ENCODE results near the gene ROCK2. TPM values are rescaled to one million over a fixed set of nuclear protein-coding genes. Genes with fewer than 3 reads are reported as not detected.

ROCK2 gene
- total and polyA plus RNA-seq, 7 donors = 15.2 to 74.8 (median 43.5) TPM

DNA sequence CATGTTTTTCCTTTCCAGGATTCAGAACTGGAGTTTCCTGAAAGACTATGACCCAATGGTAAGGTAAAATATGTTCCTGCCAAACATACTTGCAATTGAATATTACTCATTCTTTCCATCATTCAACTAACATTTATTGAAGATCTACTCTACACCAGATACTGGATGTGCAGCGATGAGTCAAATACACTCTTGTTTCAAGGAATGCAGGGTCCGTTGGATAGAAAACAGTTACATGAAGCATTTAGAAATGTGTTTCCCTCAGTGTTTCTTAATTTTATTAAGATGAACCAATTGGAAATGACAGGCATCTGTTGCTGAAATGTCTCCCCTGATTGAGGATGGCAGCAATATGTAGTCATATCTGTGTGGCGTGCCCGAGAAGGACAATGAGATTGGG is 203.9 kb downstream of the ROCK2 start:
- DNase-seq = no peak
- TF ChIP-seq EP300 (IDR thresholded peaks at IDR 0.05) = no peak
- TF ChIP-seq POLR2AphosphoS5 (IDR thresholded peaks at IDR 0.05) = no peak
- no peak for TF ChIP-seq POLR2A (IDR thresholded peaks at IDR 0.05)
- TF ChIP-seq, protein P1, sequence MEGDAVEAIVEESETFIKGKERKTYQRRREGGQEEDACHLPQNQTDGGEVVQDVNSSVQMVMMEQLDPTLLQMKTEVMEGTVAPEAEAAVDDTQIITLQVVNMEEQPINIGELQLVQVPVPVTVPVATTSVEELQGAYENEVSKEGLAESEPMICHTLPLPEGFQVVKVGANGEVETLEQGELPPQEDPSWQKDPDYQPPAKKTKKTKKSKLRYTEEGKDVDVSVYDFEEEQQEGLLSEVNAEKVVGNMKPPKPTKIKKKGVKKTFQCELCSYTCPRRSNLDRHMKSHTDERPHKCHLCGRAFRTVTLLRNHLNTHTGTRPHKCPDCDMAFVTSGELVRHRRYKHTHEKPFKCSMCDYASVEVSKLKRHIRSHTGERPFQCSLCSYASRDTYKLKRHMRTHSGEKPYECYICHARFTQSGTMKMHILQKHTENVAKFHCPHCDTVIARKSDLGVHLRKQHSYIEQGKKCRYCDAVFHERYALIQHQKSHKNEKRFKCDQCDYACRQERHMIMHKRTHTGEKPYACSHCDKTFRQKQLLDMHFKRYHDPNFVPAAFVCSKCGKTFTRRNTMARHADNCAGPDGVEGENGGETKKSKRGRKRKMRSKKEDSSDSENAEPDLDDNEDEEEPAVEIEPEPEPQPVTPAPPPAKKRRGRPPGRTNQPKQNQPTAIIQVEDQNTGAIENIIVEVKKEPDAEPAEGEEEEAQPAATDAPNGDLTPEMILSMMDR (IDR thresholded peaks at IDR 0.05) = no peak
- H3K27ac ChIP-seq = no peak overlapping the region
- 89 to 90% methylated on average over 4 of the region's 4 CpGs for WGBS, 2 donors
- no peaks in the 10 kb centered on the region for H3K4me1 ChIP-seq
- no peaks in the 10 kb centered on the region for H3K36me3 ChIP-seq
- peaks cover 0 to 3% (median 0%) of the 10 kb centered on the region in 3 donors for H3K27me3 ChIP-seq
- intact Hi-C loops (cut with DNase I) = no loop called here
- no peak overlapping the region for H3K4me3 ChIP-seq
- peaks cover 0 to 3% (median 0%) of the 10 kb centered on the region in 4 donors for H3K9me3 ChIP-seq

DNA sequence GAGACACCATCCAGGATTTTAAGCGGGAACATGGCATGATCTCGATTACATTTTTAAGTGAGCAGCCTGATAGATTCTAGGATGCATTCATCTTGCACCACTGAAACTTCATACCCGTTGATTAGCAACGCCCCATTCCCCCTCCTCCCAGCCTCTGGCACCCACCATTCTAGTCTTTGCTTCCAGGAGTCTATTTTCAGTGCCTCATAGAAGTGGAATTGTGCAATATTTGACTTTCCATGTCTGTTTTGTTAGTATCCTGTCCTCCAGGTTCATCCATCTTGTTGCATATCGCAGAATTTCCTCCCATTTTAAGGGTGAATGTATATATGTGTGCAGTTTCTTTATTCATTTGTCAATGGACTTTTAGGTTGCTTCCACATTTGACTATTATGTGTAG is 210.1 kb downstream of the ROCK2 start:
- intact Hi-C loops (cut with DNase I) = loop anchor here (5.0 kb wide), 3 partner anchors 58 to 448 kb away; partner anchors contain the start of gene ROCK2
- no peaks in the 10 kb centered on the region for H3K9me3 ChIP-seq
- no peak overlapping the region for H3K27ac ChIP-seq
- 88 to 92% methylated on average over 5 of the region's 5 CpGs for WGBS, 2 donors
- no peaks in the 10 kb centered on the region for H3K36me3 ChIP-seq
- no peak overlapping the region for H3K4me3 ChIP-seq
- H3K4me1 ChIP-seq = peaks cover 0 to 26% (median 22%) of the 10 kb centered on the region in 4 donors
- peak; percentile 14 for DNase-seq
- H3K27me3 ChIP-seq = no peaks in the 10 kb centered on the region
- TF ChIP-seq, protein P1 (IDR thresholded peaks at IDR 0.05) = no peak
- no peak for TF ChIP-seq EP300 (IDR thresholded peaks at IDR 0.05)
- TF ChIP-seq POLR2A (IDR thresholded peaks at IDR 0.05) = no peak
- TF ChIP-seq POLR2AphosphoS5 (IDR thresholded peaks at IDR 0.05) = no peak

DNA sequence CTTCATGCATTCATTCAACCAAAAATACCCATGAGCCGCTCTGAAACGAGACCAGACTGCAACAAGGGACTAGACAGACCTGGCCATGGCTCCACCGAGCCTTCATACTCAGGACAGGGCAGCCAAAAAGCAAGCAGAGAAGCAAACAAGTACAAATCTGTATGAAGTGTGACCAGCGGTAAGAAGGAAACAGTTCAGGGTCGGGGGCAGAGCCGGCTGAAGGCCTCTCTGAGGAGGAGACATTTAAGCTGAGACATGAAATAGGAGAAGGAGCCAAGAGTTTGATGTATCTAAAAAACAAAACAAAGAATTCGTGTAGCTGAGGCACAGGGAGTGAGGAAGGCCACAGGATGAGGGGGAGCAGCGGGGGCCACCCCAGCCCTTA is 210.5 kb downstream of the ROCK2 start:
- DNase-seq = no peak
- Histone ChIP-seq H3K27me3 (no peaks in the 10 kb centered on the region), H3K4me1 (peaks cover 0 to 26% (median 22%) of the 10 kb centered on the region in 4 donors), H3K9me3 (no peaks in the 10 kb centered on the region), H3K4me3 (peak overlapping the region in 3 of 4 donors; percentile 52 to 57 (median 57)), H3K27ac (no peak overlapping the region), H3K36me3 (no peaks in the 10 kb centered on the region)
- intact Hi-C loops (cut with DNase I) = loop anchor here (1.0 to 5.0 kb wide), 6 partner anchors 21 to 448 kb away; partner anchors contain the start of genes ROCK2 and SLC66A3
- 67 to 70% methylated on average over 8 of the region's 8 CpGs for WGBS, 2 donors
- TF ChIP-seq EP300 (IDR thresholded peaks at IDR 0.05) (no peak), POLR2A (IDR thresholded peaks at IDR 0.05) (no peak), POLR2AphosphoS5 (IDR thresholded peaks at IDR 0.05) (no peak)
- TF ChIP-seq, protein P1 (IDR thresholded peaks at IDR 0.05) = no peak

DNA sequence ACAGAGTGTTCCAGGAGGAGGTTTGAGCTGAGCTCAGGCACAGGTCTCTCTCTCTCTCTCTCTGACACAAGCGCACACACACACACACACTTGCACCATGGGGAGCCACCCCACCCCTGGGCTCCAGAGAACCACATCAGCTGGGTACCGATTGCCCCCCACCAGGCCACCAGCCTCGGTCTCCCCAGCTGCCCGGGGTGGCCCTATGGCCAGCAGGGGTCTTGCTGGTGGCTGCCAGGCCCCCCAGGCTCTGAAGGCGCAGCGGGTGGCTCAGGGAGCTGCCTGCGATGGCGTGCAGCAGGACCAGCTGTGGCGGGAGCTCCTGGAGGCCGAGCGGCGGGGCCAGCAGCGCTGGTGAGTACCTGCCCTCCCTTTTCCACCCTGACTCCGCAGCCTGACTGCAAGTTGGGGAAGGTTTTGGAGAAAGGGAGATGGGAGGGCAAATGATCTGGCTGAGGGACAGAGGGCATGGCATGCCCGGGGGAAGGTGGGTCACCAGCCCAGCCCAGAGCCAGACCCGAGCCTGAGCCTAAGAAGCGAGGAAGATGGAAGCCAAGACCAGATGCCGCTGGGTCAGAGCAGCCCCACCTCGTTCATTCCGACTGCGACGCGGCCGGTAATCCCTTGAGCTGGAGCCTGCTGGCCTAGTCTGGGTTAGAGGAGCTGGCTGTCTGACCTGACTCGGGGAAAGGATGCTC is 211.0 kb downstream of the ROCK2 start:
- intact Hi-C loops (cut with DNase I) = loop anchor here (1.0 to 5.0 kb wide), 6 partner anchors 22 to 449 kb away; partner anchors contain the start of genes ROCK2 and SLC66A3
- WGBS, 2 donors = 12 to 35% methylated on average over 25 of the region's 25 CpGs

More for the DNA sequence above, 211.0 kb downstream of the ROCK2 start:
- Histone ChIP-seq H3K27me3 (no peaks in the 10 kb centered on the region), H3K4me3 (peak overlapping the region; percentile 30 to 57 (median 54)), H3K36me3 (no peaks in the 10 kb centered on the region), H3K27ac (peak overlapping the region in 2 of 4 donors; percentile 14 to 16), H3K9me3 (no peaks in the 10 kb centered on the region), H3K4me1 (peaks cover 0 to 26% (median 22%) of the 10 kb centered on the region in 4 donors)
- DNase-seq = peak; percentile 65
- TF ChIP-seq, protein P1 (IDR thresholded peaks at IDR 0.05) = no peak
- TF ChIP-seq POLR2AphosphoS5 (IDR thresholded peaks at IDR 0.05) = no peak
- TF ChIP-seq POLR2A (IDR thresholded peaks at IDR 0.05) = no peak
- no peak for TF ChIP-seq EP300 (IDR thresholded peaks at IDR 0.05)

Measured in sigmoid colon (tissue), 7 donors.